ENCODE data around the gene NFATC2. TPM values are rescaled to one million over a fixed set of nuclear protein-coding genes. Genes with fewer than 3 reads are reported as not detected.

The NFATC2 gene
- polyA plus RNA-seq, 1 donor = 22.3 TPM

GRCh38 chr20:51337126-51337805, 205.3 kb downstream of the NFATC2 start:
- no peaks in the 10 kb centered on the region for H3K9me3 ChIP-seq (ENCODE audit: control insufficient read depth, low read depth, low read length)
- H3K4me1 ChIP-seq (ENCODE audit: control insufficient read depth, insufficient read depth, low read length) = no peaks in the 10 kb centered on the region
- no peak for DNase-seq
- peaks cover 4% of the 10 kb centered on the region for H3K27me3 ChIP-seq (ENCODE audit: control insufficient read depth, insufficient read depth, low read length)
- no CpG with 5 or more reads among the region's 3 CpGs for WGBS (ENCODE audit: insufficient coverage, low lambda C conversion rate)
- H3K4me3 ChIP-seq (ENCODE audit: low read length) = no peak overlapping the region
- no peaks in the 10 kb centered on the region for H3K36me3 ChIP-seq (ENCODE audit: control insufficient read depth, insufficient read depth, low read length)
- no peak overlapping the region for H3K27ac ChIP-seq (ENCODE audit: low read length)

Other genes starting within 250 kb of the NFATC2 start
- gene ATP9A, start 225.7 kb upstream of the NFATC2 start, polyA plus RNA-seq = 46.3 TPM

Data from large intestine (tissue), 3 donors.